ENCODE measurements around the gene THRA. TPM values are rescaled to one million over a fixed set of nuclear protein-coding genes. Genes with fewer than 3 reads are reported as not detected.

The THRA gene
- total RNA-seq, 1 donor from 2014 or later = 15.0 TPM

DNA sequence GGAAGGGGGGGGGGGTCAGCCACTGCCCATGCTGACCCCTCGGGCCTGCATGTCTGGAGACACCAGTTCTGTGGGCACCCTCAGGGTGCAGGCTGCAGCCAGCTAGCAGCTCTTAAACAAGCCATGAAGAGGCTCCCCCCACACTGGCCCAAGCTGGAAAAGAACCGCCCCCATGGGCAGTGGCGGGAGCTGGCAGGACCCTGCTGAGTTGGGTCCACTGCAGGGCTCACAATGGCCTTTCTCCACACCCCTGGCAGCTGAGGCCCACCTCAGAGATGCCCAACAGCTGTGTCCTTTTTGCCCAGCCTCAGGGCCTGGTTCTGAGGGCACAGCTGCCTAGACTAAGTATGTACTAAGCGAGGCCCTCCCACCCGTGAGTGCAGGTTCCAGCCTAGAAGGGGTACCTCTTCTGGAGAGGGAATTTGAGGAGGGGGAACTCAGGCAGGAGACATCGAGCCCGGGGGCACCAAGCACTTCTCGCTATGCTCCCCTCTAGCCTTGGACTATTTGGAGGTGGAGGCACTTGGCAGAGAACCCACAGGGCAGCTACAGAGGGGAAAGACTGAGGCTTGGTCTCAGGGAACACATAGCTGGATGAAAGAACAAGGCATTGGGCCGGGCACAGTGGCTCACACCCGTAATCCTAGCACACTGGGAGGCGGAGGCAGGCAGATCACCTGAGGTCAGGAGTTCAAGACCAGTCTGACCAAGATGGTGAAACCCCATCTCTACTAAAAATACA is 3.2 kb downstream of the THRA start:
- peak overlapping the region; percentile 90 for H3K4me3 Mint-ChIP-seq
- no peaks in the 10 kb centered on the region for H3K9me3 Mint-ChIP-seq
- peaks cover 15% of the 10 kb centered on the region for H3K27me3 Mint-ChIP-seq (ENCODE audit: low read depth)
- no peak overlapping the region for H3K27ac Mint-ChIP-seq (ENCODE audit: unreplicated experiment)
- H3K4me1 Mint-ChIP-seq = peaks cover 75% of the 10 kb centered on the region
- no peaks in the 10 kb centered on the region for H3K36me3 Mint-ChIP-seq (ENCODE audit: low read depth)
- TF ChIP-seq, protein P1, sequence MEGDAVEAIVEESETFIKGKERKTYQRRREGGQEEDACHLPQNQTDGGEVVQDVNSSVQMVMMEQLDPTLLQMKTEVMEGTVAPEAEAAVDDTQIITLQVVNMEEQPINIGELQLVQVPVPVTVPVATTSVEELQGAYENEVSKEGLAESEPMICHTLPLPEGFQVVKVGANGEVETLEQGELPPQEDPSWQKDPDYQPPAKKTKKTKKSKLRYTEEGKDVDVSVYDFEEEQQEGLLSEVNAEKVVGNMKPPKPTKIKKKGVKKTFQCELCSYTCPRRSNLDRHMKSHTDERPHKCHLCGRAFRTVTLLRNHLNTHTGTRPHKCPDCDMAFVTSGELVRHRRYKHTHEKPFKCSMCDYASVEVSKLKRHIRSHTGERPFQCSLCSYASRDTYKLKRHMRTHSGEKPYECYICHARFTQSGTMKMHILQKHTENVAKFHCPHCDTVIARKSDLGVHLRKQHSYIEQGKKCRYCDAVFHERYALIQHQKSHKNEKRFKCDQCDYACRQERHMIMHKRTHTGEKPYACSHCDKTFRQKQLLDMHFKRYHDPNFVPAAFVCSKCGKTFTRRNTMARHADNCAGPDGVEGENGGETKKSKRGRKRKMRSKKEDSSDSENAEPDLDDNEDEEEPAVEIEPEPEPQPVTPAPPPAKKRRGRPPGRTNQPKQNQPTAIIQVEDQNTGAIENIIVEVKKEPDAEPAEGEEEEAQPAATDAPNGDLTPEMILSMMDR (conservative IDR thresholded peaks at IDR 0.05) = no peak
- DNase-seq (ENCODE audit: low read depth, low spot score) = no peak

GRCh38 chr17:40067710-40068109 is 4.9 kb downstream of the THRA start:
- DNase-seq (ENCODE audit: low read depth, low spot score) = no peak
- TF ChIP-seq, protein P1 (conservative IDR thresholded peaks at IDR 0.05) = no peak
- H3K27me3 Mint-ChIP-seq (ENCODE audit: low read depth) = no peaks in the 10 kb centered on the region
- no peak overlapping the region for H3K4me3 Mint-ChIP-seq
- no peaks in the 10 kb centered on the region for H3K36me3 Mint-ChIP-seq (ENCODE audit: low read depth)
- no peaks in the 10 kb centered on the region for H3K9me3 Mint-ChIP-seq
- H3K4me1 Mint-ChIP-seq = peaks cover 70% of the 10 kb centered on the region
- H3K27ac Mint-ChIP-seq (ENCODE audit: unreplicated experiment) = no peak overlapping the region

- TF ChIP-seq, protein P1 (conservative IDR thresholded peaks at IDR 0.05) = no peak
- H3K36me3 Mint-ChIP-seq (ENCODE audit: low read depth) = no peaks in the 10 kb centered on the region
- no peaks in the 10 kb centered on the region for H3K27me3 Mint-ChIP-seq (ENCODE audit: low read depth)
- H3K4me1 Mint-ChIP-seq = peaks cover 70% of the 10 kb centered on the region
- H3K9me3 Mint-ChIP-seq = no peaks in the 10 kb centered on the region
- H3K4me3 Mint-ChIP-seq = peak overlapping the region; percentile 85
- DNase-seq (ENCODE audit: low read depth, low spot score) = no peak
- no peak overlapping the region for H3K27ac Mint-ChIP-seq (ENCODE audit: unreplicated experiment)
These were observed 5.4 kb downstream of the THRA start for GRCh38 chr17:40068129-40068581.

GRCh38 chr17:40068584-40068916 is 5.8 kb downstream of the THRA start:
- Mint-ChIP-seq H3K27ac (ENCODE audit: unreplicated experiment) (peak overlapping the region; percentile 81), H3K4me1 (peaks cover 71% of the 10 kb centered on the region), H3K36me3 (ENCODE audit: low read depth) (no peaks in the 10 kb centered on the region), H3K4me3 (peak overlapping the region; percentile 85), H3K27me3 (ENCODE audit: low read depth) (no peaks in the 10 kb centered on the region), H3K9me3 (no peaks in the 10 kb centered on the region)
- DNase-seq (ENCODE audit: low read depth, low spot score) = no peak
- TF ChIP-seq, protein P1 (conservative IDR thresholded peaks at IDR 0.05) = no peak

GRCh38 chr17:40068917-40069750 is 6.4 kb downstream of the THRA start:
- DNase-seq (ENCODE audit: low read depth, low spot score) = peak; percentile 53
- no peaks in the 10 kb centered on the region for H3K9me3 Mint-ChIP-seq
- no peaks in the 10 kb centered on the region for H3K27me3 Mint-ChIP-seq (ENCODE audit: low read depth)
- H3K27ac Mint-ChIP-seq (ENCODE audit: unreplicated experiment) = peak overlapping the region; percentile 81
- H3K4me1 Mint-ChIP-seq = peaks cover 70% of the 10 kb centered on the region
- peak overlapping the region; percentile 85 for H3K4me3 Mint-ChIP-seq
- TF ChIP-seq, protein P1 (conservative IDR thresholded peaks at IDR 0.05) = no peak
- H3K36me3 Mint-ChIP-seq (ENCODE audit: low read depth) = no peaks in the 10 kb centered on the region

All from neural crest cell (in vitro differentiated cells).